AG08395 (cell line): ENCODE results near the gene RASL10B.

Source experiments
- DNase-seq: peaks from one replicate; pipeline ENCODE4 v3.0.0; 2012; ENCODE audit warnings: mixed read lengths, low spot score

Gene RASL10B

DNA sequence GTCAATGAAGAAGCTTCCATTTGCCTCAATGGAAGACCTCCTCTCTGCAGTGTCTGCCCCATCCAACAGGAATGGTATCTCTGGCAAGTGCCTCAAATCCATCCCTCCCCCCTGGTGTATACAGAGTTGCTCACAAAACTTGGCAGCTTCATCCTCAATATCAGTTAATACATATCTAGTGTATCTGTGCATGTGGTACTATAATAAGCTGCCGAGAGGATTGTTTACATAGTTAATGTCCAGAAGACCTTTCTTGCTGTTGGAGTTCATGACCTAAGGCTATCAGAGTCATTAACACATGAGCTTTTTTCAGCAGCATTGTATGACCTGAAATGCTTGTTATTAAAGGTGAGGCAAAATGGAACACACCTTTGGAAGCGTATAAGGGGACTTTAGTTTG is 14.0 kb upstream of the RASL10B start:
- DNase-seq, result no peak

DNA sequence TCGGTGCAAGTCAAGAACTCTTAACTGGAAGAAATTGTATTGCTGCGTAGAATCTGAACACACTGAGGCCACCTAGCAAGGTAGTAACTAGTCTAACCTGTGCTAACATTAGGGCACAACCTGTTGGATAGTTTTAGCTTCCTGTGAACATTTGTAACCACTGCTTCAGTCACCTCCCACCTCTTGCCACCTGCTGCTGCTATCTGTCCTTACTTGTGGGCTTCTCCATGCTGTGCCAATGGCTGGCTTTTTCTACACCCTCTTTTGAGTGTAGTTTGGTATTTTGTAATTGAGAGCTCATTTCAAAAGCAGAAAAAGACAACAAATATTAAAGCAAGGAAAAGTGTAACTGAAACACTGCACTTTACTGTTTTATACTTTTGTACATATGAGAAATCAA is 7.7 kb upstream of the RASL10B start:
- no peak for DNase-seq

DNA sequence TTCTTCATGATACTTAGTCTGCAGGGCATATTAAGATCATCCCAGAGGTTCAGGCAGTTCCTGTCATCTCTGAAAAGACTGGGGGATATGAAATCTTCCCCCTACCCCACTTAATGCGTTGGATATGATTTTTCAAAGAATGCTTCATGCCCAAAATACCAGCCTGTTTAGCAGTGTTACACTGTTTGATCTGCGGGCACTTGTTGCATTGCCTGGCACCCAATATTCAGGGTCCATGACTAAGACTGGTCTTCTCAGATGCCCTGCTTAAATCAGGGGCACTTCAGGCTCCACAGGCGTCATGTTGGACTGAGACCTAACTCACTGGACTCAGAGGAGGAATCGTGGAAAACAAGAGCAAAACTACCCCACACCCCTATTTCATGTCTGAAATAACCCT is 6.4 kb upstream of the RASL10B start:
- DNase-seq, result no peak

DNA sequence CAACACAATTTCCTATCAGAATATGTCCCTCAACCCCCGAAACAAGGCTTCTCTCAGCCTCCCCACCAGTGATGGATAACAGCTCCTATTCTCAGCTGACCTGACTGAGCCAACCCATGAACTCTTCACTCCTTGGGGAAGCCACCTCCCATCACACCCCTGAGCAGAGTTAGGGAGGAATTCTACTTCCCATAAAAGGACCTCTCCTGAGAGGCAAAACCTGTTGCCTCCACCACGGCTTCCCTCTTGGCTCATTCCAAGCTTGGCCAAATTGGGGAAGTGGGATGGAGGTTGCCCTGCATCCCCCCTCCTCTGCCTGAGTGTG is 5.7 kb upstream of the RASL10B start:
- DNase-seq, result no peak

DNA sequence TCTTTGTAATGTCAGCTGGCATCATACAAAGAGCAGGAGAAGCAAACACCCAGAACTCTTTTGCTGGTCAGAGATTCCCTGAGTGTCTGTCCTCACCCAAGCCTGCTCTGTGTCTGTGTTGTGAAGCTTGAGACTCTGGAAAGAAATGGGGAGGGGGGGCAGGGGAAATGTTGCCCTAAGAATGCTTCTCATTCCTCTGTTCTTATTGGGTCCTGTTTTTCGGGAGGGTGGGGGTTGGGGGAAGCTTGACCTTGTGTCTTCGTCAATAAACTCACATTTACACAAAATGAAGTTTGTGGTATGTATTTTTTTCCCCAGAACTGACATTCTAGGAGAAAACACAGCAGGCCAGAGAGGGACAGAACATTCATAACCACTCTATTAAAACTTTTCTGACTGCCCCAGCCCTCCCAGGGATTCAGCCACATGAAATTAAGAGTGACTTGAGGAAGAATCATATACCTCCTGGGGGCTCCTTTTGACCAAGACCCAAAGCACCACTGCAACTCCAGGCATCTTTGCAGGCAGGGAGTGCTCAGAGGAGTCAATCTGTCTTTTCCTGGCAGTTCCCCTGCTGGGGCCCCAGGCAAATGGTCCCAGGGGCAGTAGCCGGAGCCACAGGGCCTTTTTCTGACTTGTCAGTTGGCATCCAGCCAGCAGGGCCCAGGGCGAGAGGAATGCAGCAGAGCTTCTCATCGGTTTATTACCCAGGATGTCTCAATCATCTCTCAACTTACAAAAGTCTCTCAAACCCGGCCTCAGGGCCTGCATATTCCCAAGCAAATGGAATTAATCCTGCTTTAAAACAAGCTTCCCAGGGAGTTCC is 5.1 kb upstream of the RASL10B start:
- peak; percentile 86 for DNase-seq

DNA sequence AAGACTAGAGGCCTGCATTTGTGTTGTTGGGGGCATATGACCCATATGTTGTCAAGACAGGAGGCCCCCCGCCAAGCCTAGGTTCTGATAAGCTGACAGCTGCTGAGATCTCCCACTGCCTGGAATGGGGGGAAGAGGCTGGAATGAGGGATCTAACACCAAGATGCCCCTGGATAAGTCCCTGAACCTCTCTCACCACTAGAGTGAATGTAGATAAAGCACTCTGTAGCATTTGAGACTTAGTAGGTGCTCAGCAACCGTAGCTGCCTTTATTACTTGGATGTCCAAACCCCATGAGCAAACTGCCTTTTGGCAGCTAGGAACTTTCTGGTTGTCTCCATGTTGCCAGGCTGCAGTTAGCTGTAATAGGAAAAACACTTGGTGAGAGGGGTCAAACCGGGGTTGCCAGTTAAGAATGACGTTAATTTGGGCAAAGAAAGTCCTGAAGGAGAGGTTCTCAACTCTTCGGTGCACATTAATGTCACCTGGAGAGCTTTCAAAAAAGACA is 4.4 kb upstream of the RASL10B start:
- DNase-seq, result no peak

DNA sequence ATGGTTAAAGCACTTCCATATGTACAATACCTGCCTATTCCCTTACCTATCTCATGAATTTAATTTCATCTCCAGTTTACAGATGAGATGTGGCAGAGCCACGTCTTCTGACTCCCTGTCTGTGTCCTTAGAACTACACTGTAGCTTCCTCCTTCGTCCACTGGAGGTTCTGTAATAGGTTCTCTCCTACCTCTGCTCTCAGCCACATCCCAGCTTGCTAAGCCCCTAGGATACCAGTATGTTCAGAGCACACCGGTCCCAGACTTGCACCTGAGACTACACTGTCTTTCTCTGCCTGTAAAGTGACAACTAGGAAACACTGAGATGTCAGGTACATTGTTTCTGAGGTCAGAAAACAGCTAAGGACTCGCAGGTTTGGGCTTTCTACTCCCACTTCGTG is 3.8 kb upstream of the RASL10B start:
- no peak for DNase-seq

DNA sequence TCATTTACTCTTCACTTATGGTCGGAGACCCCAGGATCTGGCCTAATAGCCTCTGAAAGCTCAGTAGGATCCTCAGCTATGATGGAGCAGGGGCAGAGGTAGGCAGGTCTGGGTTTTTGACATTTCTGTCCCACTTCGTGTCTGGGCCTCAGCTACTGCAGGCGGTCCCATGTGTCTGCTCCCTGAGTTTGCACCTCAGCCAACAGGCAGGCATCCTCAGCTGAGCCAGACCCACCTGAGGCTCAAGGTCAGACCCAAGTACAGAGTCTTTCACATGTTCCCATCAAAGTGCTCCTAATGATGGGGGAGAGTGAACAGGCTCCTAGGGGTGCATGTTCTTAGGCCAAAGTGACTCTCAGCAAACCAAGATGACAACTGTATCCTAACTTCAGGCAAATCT is 2.9 kb upstream of the RASL10B start:
- DNase-seq, result no peak

DNA sequence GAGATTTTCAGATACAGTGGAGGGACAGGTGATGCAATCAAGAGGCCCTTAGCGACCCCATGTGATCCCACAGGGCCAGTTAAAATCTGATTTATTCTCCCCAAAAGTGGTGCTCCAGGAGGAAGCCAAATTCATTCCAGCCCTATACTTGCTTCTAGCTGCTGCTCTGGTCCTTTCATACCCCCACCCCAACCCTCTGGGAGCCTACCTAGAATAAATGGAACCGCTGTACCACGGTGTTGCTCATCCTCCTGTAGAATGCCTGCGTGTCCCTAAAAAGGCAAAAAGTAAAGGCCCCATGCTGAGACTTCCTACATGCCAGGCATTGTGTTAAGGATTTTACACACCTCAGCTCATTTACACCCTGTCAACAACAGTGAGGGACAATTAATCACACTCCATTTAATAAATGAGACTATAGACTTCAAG is 2.0 kb upstream of the RASL10B start:
- no peak for DNase-seq

DNA sequence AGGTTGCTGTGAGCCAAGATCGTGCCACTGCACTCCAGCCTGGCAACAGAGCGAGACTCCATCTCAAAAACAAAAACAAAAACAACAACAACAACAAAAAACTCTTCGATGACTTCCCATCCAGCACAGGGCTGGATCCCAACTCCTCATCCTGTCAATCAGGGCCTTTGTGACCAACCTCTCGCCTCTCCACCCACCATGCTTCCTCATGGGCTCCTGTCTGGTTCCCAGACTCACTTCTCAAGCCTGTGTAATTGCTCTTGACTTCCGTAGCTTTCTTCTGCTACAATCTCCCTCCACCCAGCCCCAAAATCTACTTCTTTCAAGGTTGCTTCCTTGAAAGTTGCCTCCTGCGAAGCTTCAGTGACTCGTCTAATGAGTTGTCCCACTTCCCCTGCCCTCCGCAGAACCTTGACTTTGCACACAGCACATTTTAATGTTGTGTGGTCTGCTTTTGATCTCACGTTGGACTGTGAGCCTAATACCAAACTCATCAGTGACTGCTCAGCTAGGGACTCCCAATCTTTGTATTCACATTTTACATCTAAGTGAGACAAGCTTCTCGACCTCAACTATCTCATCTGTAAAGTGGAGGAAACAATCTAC is 936 bp upstream of the RASL10B start:
- DNase-seq, result no peak

DNA sequence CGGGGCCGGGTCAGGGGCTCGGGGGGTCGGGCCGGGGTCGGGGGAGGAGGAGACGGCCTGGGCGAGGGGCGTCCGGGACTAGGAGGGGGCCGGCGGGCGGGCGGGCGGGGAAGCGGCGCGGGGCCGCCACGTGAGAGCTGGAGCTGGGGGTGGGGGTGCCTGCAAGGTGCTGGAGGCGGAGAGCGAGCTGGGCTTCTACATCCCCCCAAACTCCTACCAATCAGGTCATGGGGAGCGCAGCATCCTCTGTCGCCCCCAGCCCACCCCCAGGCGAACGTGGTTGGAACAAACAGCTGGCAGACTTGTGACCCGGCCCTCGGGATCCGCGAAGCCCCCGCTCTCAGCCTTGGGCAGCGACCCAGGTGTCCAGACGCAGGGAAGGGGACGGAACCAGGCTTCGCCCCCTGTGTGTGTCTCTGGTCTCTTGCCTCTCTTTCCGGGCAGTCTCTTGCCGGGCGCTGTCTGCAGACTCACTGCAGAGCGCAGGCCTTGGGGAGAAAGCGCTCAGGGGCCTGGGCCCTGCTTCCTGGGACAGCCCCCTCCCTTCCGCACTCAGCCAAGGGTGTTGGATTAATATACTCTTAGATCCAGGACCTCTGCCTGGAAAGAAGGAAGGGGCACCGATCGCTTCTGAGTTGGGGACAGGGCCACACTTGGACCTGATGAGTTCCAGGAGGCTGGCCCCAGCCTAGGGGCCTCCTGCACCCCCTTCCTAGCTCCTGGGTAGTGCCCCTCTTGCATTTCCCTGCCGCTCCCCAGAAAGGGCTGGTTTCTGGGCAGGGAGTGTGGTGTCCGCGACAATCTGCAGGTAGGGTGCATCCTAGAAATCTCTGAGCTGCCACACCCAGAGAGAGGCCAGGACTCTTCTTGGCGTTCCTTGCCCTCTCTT is 722 bp downstream of the RASL10B start:
- DNase-seq, result peak; percentile 26

DNA sequence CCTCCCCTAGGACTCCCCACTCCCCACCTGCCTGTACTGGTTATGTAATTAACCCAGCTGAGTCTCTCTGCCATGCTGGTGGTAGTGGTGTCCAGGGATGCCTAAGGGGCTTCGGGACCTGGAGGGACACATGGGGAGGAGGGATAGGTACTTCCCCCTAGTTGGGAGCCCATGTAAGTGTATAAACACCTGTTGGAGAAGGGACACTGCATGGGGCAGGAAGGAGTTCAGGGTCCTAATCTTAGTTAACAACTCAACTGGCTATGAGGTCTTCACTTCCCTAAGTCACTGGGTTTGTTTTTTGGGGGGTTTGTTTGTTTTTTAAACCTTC is 1.3 kb downstream of the RASL10B start:
- DNase-seq, result no peak

DNA sequence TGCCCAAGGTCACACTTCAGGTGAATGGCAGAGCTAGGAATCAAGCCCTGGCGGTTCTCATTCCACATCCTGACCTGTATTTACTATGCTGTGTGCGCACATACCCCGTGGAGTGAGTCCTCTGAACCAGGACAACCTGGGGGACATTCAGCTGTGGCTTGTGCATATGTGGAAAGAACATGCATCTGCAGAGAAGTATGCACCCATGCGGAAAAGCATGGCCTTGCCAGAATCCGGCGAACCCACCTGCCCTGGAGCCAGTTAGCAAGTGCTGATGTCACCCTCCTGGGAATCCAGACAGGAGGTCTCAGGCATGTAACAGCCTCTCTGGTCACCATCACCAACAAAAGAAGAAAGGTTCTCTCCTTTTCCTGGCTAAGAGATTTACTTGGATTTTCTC is 1.9 kb downstream of the RASL10B start:
- no peak for DNase-seq

DNA sequence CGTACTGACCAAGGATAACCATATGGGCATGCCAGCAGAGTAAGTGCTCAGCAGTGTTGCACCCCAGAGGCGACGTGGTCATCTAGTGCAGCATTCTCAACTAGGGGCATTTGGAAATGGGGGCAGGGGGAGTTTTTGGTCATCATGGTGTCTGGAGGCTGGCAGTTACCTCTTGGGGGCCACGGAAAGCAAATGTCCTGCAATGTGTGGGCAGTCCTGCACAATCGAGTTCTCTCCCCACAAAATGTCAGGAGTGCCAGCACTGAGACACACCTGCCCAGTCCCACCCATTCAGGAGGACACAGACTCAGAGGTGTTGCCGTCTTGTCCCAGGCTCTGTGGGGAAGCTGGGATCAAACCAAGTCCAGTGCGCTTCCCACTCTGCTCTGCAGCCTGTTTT is 3.0 kb downstream of the RASL10B start:
- no peak for DNase-seq

DNA sequence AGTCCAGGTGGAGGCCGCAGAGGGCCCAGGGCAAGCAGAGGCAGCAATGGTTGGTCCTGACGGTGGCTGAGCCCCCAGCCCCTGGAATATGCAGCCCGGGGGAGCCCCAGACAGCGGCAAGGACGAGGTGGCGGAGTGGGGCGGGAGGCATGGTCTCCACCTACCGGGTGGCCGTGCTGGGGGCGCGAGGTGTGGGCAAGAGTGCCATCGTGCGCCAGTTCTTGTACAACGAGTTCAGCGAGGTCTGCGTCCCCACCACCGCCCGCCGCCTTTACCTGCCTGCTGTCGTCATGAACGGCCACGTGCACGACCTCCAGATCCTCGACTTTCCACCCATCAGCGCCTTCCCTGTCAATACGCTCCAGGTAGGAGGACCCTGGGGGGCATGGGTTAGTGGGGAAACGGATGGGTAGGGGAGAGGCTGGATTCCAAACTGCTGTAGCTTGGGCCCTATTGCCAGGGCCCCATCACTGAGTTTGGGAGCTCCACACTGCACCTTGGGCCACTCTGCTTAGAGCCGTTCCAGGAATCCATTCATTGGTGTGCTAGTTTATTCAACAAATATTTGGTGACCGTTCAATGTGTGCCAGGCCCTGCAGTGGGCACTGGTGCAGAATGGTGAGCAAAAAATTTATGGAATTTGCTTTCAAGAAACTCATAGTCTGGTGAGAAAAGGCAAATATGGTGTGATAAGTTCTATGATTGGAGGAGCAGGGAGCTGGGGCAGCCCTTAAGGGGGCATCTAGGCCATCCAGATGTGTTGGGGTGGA is 3.8 kb downstream of the RASL10B start:
- no peak for DNase-seq

DNA sequence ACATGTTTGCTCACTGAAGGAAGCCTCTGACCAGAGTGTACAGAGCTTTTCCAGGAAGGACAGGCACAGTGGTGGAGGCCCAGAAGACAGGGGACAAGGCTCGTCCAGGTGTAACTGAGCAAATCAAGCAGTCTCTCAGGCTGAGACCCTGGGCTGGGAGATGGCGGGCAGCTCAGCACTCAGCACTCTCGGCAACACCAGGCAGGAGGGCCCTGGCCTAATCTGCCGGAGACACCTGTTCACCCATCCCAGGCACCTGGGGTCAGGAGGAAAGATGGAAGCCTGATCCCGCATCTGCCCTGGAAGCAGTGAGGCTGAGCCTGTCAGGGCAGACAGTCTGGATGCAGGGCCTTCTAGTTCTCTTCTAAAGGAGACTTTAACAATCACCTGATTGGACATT is 4.8 kb downstream of the RASL10B start:
- DNase-seq, result no peak

DNA sequence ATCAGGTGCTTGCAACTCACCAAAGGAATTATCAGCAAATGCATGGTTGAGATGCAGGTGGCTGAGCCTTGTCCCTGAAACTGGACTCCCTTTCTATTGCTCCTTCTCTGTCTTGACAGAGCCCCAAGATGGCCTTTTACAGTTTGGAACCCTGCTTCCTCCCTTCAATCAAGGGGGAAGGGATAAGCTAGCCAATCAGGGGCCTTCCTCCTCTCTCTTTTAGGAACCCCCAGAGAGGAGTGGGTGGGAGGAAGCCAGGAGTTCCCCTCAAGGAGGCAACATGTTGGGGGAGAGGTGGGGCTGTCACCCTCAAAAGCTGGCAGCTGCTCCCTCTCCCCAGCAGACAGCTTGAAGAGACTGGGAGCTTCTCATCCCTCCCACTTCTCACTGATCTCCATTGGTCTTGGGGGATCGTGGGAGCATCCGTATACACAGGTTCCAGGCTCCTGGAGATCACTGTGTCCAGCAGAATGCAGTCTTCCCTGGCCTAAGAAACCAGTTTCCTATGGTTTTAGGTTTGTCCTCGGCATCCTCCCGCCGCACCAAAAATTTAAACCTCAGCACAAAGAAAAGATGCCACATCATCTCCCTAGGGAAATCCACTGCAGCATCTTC is 7.2 kb downstream of the RASL10B start:
- DNase-seq, result no peak

DNA sequence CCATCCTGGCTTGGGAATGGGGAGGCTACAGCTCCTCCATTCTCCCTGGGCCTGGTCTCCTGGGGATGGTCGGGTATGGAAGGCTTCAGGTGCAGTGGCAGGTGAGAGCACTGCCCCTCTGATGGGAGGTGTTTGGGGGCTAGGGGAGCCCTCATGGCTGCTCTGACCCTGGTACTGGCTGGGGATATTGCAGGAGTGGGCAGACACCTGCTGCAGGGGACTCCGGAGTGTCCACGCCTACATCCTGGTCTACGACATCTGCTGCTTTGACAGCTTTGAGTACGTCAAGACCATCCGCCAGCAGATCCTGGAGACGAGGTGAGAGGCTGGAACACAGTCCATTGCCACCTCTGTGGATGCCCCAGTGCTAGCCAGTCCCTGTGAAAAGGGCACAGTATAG is 8.8 kb downstream of the RASL10B start:
- DNase-seq, result no peak

DNA sequence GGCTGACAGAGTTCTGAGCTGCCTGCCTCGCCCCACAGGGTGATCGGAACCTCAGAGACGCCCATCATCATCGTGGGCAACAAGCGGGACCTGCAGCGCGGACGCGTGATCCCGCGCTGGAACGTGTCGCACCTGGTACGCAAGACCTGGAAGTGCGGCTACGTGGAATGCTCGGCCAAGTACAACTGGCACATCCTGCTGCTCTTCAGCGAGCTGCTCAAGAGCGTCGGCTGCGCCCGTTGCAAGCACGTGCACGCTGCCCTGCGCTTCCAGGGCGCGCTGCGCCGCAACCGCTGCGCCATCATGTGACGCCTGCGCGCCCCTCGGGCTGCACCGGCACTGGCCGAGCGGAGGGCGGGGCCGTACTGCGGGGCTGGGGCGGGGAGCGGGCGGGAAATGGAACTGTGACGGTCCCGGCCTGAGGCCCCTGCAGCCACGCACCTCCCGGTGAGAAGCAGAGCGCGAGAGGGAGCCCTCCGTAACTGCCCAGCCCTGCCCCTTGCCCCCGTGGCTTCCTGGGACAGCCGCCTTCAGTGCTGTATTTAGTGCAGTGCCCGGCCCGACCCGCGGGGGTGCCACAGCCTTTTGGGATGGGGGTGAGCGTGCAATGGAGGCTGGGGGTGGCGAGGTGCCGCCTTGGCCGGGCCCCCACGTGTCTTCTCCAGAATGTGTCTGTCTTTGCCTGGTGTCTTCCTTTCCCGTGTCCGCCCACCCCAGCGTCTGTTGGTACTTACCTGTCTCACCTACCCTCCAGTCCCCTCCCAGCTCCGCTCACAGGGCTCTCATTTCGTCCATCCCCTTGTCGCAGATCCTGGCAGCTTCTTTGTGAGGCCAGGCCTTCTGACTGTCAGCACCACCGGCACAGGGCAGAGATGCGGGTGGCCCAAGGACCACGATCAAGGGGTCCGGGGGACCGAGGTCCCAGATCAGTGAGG is 9.8 kb downstream of the RASL10B start:
- no peak for DNase-seq

DNA sequence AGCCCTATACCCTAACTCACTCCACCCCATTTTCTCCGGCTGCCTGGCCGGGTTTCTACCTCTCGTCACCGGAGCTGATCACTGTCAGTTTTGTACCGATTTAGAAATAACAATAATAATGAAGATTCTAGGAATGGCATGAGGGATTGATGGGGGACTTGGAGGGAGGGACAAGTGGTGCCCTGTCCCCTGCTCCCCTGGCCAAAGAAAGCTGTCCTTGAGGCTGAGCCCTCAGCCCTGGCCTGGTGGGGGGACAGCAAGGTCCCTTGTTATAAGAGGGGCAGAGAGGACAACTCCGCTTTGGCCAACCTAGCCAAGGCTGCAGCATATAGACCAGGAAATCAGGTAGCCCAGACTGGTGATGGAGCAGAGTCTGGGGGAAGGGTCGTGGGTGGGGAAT is 11.1 kb downstream of the RASL10B start:
- no peak for DNase-seq
